OCI-LY7 (cell line): ENCODE results near the gene SLC4A3.

Experiments
- EZH2phosphoT487 ChIP-seq: fragments of 200-600 bp; sonication (generic); IDR thresholded peaks from 2 replicates; pipeline ENCODE4 v1.6.1; 2018; ENCODE audit warnings: low read depth, borderline replicate concordance, mild to moderate bottlenecking, mixed run types, antibody characterized with exemption, low read length, moderate library complexity, mixed read lengths
- TF ChIP-seq, protein P1 (sequence below): fragments of 200-600 bp; sonication (generic); conservative IDR thresholded peaks from 2 replicates; pipeline ENCODE4 v1.5.1; 2014; ENCODE audit warnings: mild to moderate bottlenecking, antibody characterized with exemption, low read length, moderate library complexity, mixed read lengths

DNA sequence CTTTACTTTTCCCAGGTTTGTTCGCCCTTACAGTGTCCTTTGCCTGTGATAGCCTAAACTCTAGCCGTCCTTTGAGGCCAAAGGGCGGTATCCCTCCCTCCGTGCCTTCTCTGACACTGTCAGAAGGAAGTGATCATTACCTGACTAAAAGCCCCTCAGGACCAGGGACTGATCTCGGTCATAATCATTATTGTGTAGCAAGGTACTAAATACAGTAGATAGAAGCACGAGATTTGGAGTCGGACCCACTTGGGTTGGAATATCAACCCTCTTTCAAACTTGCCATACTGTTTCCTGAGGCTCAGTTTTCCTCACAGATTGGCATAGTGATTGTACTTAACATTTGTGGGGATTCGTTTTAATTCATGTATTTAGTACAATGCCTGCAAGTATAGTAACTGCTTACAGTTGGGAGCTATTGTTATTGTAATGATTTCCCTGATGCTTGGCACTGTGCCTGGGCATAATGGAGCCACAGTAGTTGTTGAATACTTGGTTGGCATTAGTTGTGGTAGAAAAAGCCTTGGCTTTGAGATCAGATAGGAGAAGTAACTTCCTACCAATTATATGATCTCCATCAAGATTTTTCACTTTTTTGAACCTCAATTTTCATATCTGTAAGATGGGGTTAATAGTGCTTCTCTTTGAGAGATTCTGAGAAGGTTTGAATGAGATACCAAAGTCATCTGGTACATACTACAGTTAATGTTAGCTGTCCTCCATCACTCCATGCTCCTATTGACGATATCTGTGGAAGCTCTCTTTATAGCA lies 28.9 kb upstream of the SLC4A3 start:
- TF ChIP-seq, protein P1, sequence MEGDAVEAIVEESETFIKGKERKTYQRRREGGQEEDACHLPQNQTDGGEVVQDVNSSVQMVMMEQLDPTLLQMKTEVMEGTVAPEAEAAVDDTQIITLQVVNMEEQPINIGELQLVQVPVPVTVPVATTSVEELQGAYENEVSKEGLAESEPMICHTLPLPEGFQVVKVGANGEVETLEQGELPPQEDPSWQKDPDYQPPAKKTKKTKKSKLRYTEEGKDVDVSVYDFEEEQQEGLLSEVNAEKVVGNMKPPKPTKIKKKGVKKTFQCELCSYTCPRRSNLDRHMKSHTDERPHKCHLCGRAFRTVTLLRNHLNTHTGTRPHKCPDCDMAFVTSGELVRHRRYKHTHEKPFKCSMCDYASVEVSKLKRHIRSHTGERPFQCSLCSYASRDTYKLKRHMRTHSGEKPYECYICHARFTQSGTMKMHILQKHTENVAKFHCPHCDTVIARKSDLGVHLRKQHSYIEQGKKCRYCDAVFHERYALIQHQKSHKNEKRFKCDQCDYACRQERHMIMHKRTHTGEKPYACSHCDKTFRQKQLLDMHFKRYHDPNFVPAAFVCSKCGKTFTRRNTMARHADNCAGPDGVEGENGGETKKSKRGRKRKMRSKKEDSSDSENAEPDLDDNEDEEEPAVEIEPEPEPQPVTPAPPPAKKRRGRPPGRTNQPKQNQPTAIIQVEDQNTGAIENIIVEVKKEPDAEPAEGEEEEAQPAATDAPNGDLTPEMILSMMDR, result no peak
- no peak for TF ChIP-seq EZH2phosphoT487
